CD4-positive, alpha-beta T cell (primary cell): Measurements from ENCODE around the gene IFNGR1. TPM values are rescaled to one million over a fixed set of nuclear protein-coding genes. Genes with fewer than 3 reads are reported as not detected.

Source experiments
- ATAC-seq: fragments of 200-7000 bp; cut with Tn5 transposase; one replicate; pipeline ENCODE4 v1.10.0; 2022; ENCODE audit warnings: mild to moderate bottlenecking; ENCODE audit not compliant: poor library complexity
- CTCF ChIA-PET: fragments of 350-600 bp; sonication (Branson Sonifier 250); formaldehyde crosslinking; loops from one replicate; lab custom pipeline; 2021; ENCODE audit warnings: antibody characterized with exemption, inconsistent platforms; lab: Charles Lee
- POLR2A ChIA-PET: fragments of 350-600 bp; sonication (Branson Sonifier 250); formaldehyde crosslinking; loops from one replicate; lab custom pipeline; 2021; ENCODE audit warnings: antibody characterized with exemption, inconsistent platforms; lab: Charles Lee
- DNase-seq, 14 experiments: peaks; one replicate each; pipeline ENCODE4 v3.0.0-alpha.2; 2013 to 2020; ENCODE audit warnings: mixed read lengths in 2 of 14
- H3K27ac ChIP-seq, 2 donors: one replicate each; pipeline versions ENCODE4 v1.5.1 to v1.7.0; 2013; ENCODE audit warnings: low read length in 2 of 2, low read depth in 1 of 2, mild to moderate bottlenecking in 1 of 2
- H3K27me3 ChIP-seq, 2 experiments: 1 replicate in 1 of 2; 2 replicates in 1 of 2; pipeline versions ENCODE4 v1.6.1 to v1.7.0; 2013; ENCODE audit warnings: low read length in 2 of 2, control low read depth in 1 of 2, mild to moderate bottlenecking in 1 of 2, moderate library complexity in 1 of 2; ENCODE audit not compliant: insufficient read depth in 2 of 2, control insufficient read depth in 1 of 2
- H3K36me3 ChIP-seq: one replicate; pipeline ENCODE4 v1.6.1; 2013; ENCODE audit warnings: low read length, control low read depth; ENCODE audit not compliant: insufficient read depth
- H3K4me1 ChIP-seq: one replicate; pipeline ENCODE4 v1.6.1; 2013; ENCODE audit warnings: low read length, control low read depth; ENCODE audit not compliant: insufficient read depth
- H3K4me3 ChIP-seq: one replicate; pipeline ENCODE4 v1.5.1; 2013; ENCODE audit warnings: mild to moderate bottlenecking, low read length, moderate library complexity
- H3K9me3 ChIP-seq, 2 experiments: 1 replicate in 1 of 2; 2 replicates in 1 of 2; pipeline versions ENCODE4 v1.6.1 to v1.7.0; 2013; ENCODE audit warnings: low read length in 2 of 2, mild to moderate bottlenecking in 2 of 2, control low read depth in 1 of 2, moderate library complexity in 1 of 2; ENCODE audit not compliant: control insufficient read depth in 1 of 2, insufficient read depth in 1 of 2
- H3K27ac Mint-ChIP-seq: one replicate; pipeline ENCODE4 v1.8.0; 2020; ENCODE audit warnings: mixed read lengths
- H3K27me3 Mint-ChIP-seq: one replicate; pipeline ENCODE4 v1.8.0; 2021; ENCODE audit warnings: mixed read lengths
- H3K36me3 Mint-ChIP-seq: one replicate; pipeline ENCODE4 v1.8.0; 2021; ENCODE audit warnings: low read depth, mixed read lengths
- H3K4me1 Mint-ChIP-seq: one replicate; pipeline ENCODE4 v1.8.0; 2021; ENCODE audit warnings: low read depth, mixed read lengths
- H3K4me3 Mint-ChIP-seq: one replicate; pipeline ENCODE4 v1.8.0; 2020; ENCODE audit warnings: mild to moderate bottlenecking, mixed read lengths
- H3K9me3 Mint-ChIP-seq: one replicate; pipeline ENCODE4 v1.8.0; 2020; ENCODE audit warnings: mixed read lengths
- CTCF ChIP-seq: fragments of 200-600 bp; IDR thresholded peaks from one replicate; pipeline ENCODE4 v1.8.0; 2022; ENCODE audit warnings: antibody characterized with exemption, mild to moderate bottlenecking
- intact Hi-C, 2 experiments: fragments of 100-400 bp; cut with DNase I in 1 of 2; cut with micrococcal nuclease in 1 of 2; formaldehyde crosslinking; loops; one replicate each; pipeline versions ENCODE4 v1.15.1 to v1.9.0; 2023 to 2025; cut with DNase I, micrococcal nuclease
- total RNA-seq, 174 experiments: library from RNA in 2 of 174; stranded (reverse) in 2 of 174; gene quantifications; one replicate each; pipeline ENCODE4 v1.2.3 and lab custom pipeline; 2021 to 2026

Gene IFNGR1
- total RNA-seq, 2 experiments from 2014 or later = 81.7 to 84.3 TPM

- intact Hi-C loops = no loop called here
- no peaks in the 10 kb centered on the region for H3K27me3 ChIP-seq
- ChIA-PET POLR2A (no interaction called here), CTCF (interaction anchor here (1.2 kb wide), 1 partner anchor 10 kb away, joined by 4 read pairs; no protein-coding TSS in a partner anchor)
- H3K36me3 Mint-ChIP-seq = no peaks in the 10 kb centered on the region
- no peak overlapping the region for H3K4me3 ChIP-seq
- TF ChIP-seq CTCF = no peak
- H3K4me3 Mint-ChIP-seq = no peak overlapping the region
- peaks cover 0 to 4% of the 10 kb centered on the region in 2 experiments for H3K9me3 ChIP-seq
- H3K9me3 Mint-ChIP-seq = peaks cover 5% of the 10 kb centered on the region
- no peaks in the 10 kb centered on the region for H3K36me3 ChIP-seq
- H3K27me3 Mint-ChIP-seq = no peaks in the 10 kb centered on the region
- DNase-seq (no peak), ATAC-seq (no peak)
- H3K27ac ChIP-seq = no peak overlapping the region
- H3K4me1 ChIP-seq = peaks cover 27% of the 10 kb centered on the region
- H3K27ac Mint-ChIP-seq = no peak overlapping the region
- H3K4me1 Mint-ChIP-seq = peaks cover 33% of the 10 kb centered on the region
Observed at GRCh38 chr6:137237413-137238170, 18.4 kb upstream of the IFNGR1 start.

- H3K27me3 ChIP-seq = no peaks in the 10 kb centered on the region
- intact Hi-C loops = no loop called here
- peaks cover 5% of the 10 kb centered on the region for H3K9me3 Mint-ChIP-seq
- ChIA-PET POLR2A (no interaction called here), CTCF (interaction anchor here (1.2 kb wide), 1 partner anchor 11 kb away, joined by 4 read pairs; no protein-coding TSS in a partner anchor)
- peaks cover 32% of the 10 kb centered on the region for H3K4me1 ChIP-seq
- no peak overlapping the region for H3K4me3 ChIP-seq
- no peak for TF ChIP-seq CTCF
- H3K9me3 ChIP-seq = peaks cover 0 to 4% of the 10 kb centered on the region in 2 experiments
- no peak overlapping the region for H3K27ac Mint-ChIP-seq
- H3K27me3 Mint-ChIP-seq = no peaks in the 10 kb centered on the region
- ATAC-seq = no peak
- no peaks in the 10 kb centered on the region for H3K36me3 ChIP-seq
- H3K4me1 Mint-ChIP-seq = peaks cover 41% of the 10 kb centered on the region
- no peak for DNase-seq
- no peak overlapping the region for H3K27ac ChIP-seq
- H3K36me3 Mint-ChIP-seq = no peaks in the 10 kb centered on the region
- H3K4me3 Mint-ChIP-seq = no peak overlapping the region
Observed at GRCh38 chr6:137236581-137237355, 17.6 kb upstream of the IFNGR1 start.

GRCh38 chr6:137235686-137236085 is 16.5 kb upstream of the IFNGR1 start:
- H3K4me3 Mint-ChIP-seq = no peak overlapping the region

More at GRCh38 chr6:137235686-137236085, 16.5 kb upstream of the IFNGR1 start:
- ChIA-PET CTCF (interaction anchor here (1.0 kb wide), 1 partner anchor 444 kb away, joined by 3 read pairs; the partner anchor contains the start of gene MAP3K5), POLR2A (no interaction called here)
- Mint-ChIP-seq H3K27ac (no peak overlapping the region), H3K4me1 (peaks cover 52% of the 10 kb centered on the region), H3K27me3 (no peaks in the 10 kb centered on the region), H3K36me3 (no peaks in the 10 kb centered on the region), H3K9me3 (peaks cover 5% of the 10 kb centered on the region)
- TF ChIP-seq CTCF = no peak
- H3K36me3 ChIP-seq = no peaks in the 10 kb centered on the region
- H3K9me3 ChIP-seq = peaks cover 0 to 2% of the 10 kb centered on the region in 2 experiments
- intact Hi-C loops = no loop called here
- no peaks in the 10 kb centered on the region for H3K27me3 ChIP-seq
- no peak overlapping the region for H3K4me3 ChIP-seq
- peaks cover 40% of the 10 kb centered on the region for H3K4me1 ChIP-seq
- no peak for ATAC-seq
- H3K27ac ChIP-seq = no peak overlapping the region
- DNase-seq = no peak
